Measurements from ENCODE around the gene CEP170B.

CEP170B gene

GRCh38 chr14:104937161-104937560, 72.1 kb downstream of the CEP170B start:
- H3K4me3 ChIP-seq (ENCODE audit: low read depth, low read length) = no peak overlapping the region
- TF ChIP-seq, protein P1, sequence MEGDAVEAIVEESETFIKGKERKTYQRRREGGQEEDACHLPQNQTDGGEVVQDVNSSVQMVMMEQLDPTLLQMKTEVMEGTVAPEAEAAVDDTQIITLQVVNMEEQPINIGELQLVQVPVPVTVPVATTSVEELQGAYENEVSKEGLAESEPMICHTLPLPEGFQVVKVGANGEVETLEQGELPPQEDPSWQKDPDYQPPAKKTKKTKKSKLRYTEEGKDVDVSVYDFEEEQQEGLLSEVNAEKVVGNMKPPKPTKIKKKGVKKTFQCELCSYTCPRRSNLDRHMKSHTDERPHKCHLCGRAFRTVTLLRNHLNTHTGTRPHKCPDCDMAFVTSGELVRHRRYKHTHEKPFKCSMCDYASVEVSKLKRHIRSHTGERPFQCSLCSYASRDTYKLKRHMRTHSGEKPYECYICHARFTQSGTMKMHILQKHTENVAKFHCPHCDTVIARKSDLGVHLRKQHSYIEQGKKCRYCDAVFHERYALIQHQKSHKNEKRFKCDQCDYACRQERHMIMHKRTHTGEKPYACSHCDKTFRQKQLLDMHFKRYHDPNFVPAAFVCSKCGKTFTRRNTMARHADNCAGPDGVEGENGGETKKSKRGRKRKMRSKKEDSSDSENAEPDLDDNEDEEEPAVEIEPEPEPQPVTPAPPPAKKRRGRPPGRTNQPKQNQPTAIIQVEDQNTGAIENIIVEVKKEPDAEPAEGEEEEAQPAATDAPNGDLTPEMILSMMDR (IDR thresholded peaks at IDR 0.05; ENCODE audit: insufficient read depth, low read length, missing control alignments) = no peak
- DNase-seq (ENCODE audit: low read depth, low spot score) = no peak
- POLR2A ChIA-PET = no interaction called here
- CTCF ChIA-PET = interaction anchor here (1.1 to 3.1 kb wide), 3 partner anchors 39 to 109 kb away, joined by 3 to 25 read pairs (median 4); no protein-coding TSS in a partner anchor

GRCh38 chr14:104937694-104938365, 72.8 kb downstream of the CEP170B start:
- H3K4me3 ChIP-seq (ENCODE audit: low read depth, low read length) = no peak overlapping the region
- POLR2A ChIA-PET = no interaction called here
- TF ChIP-seq, protein P1 (IDR thresholded peaks at IDR 0.05; ENCODE audit: insufficient read depth, low read length, missing control alignments) = no peak
- no peak for DNase-seq (ENCODE audit: low read depth, low spot score)
- CTCF ChIA-PET = interaction anchor here (1.1 to 1.3 kb wide), 3 partner anchors 38 to 108 kb away, joined by 3 to 4 read pairs (median 4); no protein-coding TSS in a partner anchor

GRCh38 chr14:104938436-104938835, 73.4 kb downstream of the CEP170B start:
- no peak overlapping the region for H3K4me3 ChIP-seq (ENCODE audit: low read depth, low read length)
- no peak for DNase-seq (ENCODE audit: low read depth, low spot score)
- TF ChIP-seq, protein P1 (IDR thresholded peaks at IDR 0.05; ENCODE audit: insufficient read depth, low read length, missing control alignments) = no peak
- ChIA-PET CTCF (interaction anchor here (1.1 to 1.5 kb wide), 3 partner anchors 42 to 172 kb away, joined by 3 to 4 read pairs (median 4); no protein-coding TSS in a partner anchor), POLR2A (no interaction called here)

DNA sequence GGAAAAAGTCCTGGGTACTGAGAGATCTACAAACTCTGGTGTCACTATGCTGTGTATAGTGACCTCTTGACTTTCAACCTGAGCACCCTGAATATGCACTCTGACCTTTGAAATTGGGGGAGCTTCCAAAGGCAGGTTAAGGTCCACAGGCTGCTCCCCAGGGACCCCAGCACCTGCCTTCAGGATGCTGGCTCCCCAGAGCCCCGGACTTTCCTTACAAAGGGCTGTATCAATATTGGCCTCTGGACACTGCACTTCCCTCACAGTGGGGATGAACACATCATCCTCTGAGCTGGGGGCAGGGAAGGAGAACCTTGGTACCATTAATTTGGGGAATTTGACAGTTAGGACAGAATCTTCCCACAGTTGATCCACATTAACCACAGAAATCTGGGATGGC, 73.9 kb downstream of the CEP170B start:
- H3K4me3 ChIP-seq (ENCODE audit: low read depth, low read length) = no peak overlapping the region
- no peak for DNase-seq (ENCODE audit: low read depth, low spot score)
- CTCF ChIA-PET = interaction anchor here (1.1 to 2.0 kb wide), 3 partner anchors 42 to 172 kb away, joined by 3 to 13 read pairs (median 4); no protein-coding TSS in a partner anchor
- TF ChIP-seq, protein P1 (IDR thresholded peaks at IDR 0.05; ENCODE audit: insufficient read depth, low read length, missing control alignments) = no peak
- POLR2A ChIA-PET = no interaction called here

DNA sequence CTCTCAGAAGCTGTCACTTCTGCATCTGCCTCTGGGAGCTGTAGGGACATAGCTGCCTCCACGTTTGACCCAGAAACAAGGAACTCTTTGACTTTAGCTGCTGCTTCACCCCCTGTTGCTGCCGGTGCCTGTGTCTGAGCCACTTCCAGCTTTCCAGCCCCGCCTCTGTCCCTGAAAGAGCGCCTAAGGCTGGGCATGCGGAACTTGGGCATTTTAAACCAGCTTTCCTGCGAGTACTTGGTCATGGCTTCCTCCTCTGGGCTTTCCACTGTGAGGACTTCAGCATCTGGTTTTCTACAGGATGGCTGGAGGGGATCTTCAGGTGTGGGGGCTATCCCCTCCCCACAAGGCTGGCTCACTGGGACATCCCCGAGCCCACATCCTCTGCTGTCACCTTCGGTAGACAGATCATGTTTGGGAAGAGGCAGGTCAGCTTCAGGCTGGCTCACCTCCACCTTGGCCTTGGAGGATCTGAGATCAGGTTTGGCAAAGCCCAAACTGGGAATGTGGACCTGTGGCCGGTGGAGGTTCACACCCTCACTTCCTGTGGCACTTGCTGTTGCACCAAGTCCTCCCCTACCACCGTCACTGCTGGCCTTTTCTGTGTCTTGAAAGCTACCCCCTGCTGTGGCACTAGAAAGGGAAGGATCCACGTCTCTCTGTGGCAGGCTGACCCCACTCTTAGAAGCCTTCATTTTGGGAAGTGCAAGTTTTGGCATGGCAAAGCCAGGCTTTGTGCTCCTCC, 74.8 kb downstream of the CEP170B start:
- CTCF ChIA-PET = interaction anchor here (0.8 to 2.0 kb wide), 6 partner anchors 12 to 173 kb away, joined by 3 to 13 read pairs (median 3); no protein-coding TSS in a partner anchor
- no peak for DNase-seq (ENCODE audit: low read depth, low spot score)
- no peak overlapping the region for H3K4me3 ChIP-seq (ENCODE audit: low read depth, low read length)
- TF ChIP-seq, protein P1 (IDR thresholded peaks at IDR 0.05; ENCODE audit: insufficient read depth, low read length, missing control alignments) = no peak
- POLR2A ChIA-PET = no interaction called here

Measured in AG04449 (cell line).